ENCODE measurements around the gene RREB1. TPM values are rescaled to one million over a fixed set of nuclear protein-coding genes. Genes with fewer than 3 reads are reported as not detected.

RREB1 gene
- total RNA-seq, 1 experiment from 2014 or later = 35.8 TPM

DNA sequence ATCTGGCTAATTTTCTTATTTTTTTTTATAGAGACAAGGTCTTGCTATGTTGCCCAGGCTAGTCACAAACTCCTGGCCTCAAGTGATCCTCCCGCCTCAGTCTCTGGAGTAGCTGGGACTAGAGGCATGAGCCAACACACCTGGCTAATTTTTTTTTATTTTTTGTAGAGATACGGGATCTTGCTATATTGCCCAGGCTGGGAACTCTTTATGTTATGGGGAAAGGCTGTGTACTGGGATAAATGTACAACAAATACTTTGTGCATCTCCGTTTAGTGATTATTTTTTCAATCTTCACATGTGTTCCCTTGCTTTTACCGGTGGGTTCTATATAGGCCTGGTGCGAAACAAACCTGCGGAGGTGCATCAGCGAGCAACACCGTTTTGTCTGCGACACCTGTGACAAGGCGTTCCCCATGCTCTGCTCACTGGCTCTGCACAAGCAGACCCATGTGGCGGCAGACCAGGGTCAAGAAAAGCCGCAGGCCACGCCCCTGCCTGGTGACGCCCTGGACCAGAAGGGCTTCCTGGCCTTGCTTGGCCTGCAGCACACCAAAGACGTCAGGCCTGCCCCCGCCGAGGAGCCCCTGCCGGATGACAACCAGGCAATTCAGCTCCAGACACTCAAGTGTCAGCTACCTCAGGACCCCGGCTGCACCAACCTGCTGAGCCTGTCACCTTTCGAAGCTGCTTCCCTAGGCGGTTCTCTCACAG, 121.1 kb downstream of the RREB1 start:
- H3K14ac ChIP-seq (ENCODE audit: insufficient read depth, low read length) = no peak overlapping the region
- H3K4me3 Mint-ChIP-seq = no peak overlapping the region
- no peak overlapping the region for H2BK5ac ChIP-seq (ENCODE audit: insufficient read length, low read length)
- no peak overlapping the region for H2AK5ac ChIP-seq (ENCODE audit: insufficient read length, low read length)
- H3K23me2 ChIP-seq (ENCODE audit: insufficient read length, low read depth, low read length, poor library complexity, severe bottlenecking) = no peaks in the 10 kb centered on the region
- no peak overlapping the region for H3K56ac ChIP-seq (ENCODE audit: insufficient read length, low read depth, low read length)
- H3K4ac ChIP-seq (ENCODE audit: low read depth, low read length) = no peak overlapping the region
- H3K4me1 Mint-ChIP-seq = peaks cover 15% of the 10 kb centered on the region in 2 experiments
- H3K9me3 ChIP-seq (ENCODE audit: control insufficient read depth, low read depth, low read length) = no peaks in the 10 kb centered on the region
- H2BK20ac ChIP-seq (ENCODE audit: low read depth, low read length, poor library complexity, severe bottlenecking) = no peak overlapping the region
- H3K4me2 ChIP-seq (ENCODE audit: insufficient read depth, insufficient read length, low read length) = no peak overlapping the region
- no peak for DNase-seq
- H3K18ac ChIP-seq (ENCODE audit: insufficient read length, low read depth, low read length) = no peak overlapping the region
- no peak overlapping the region; a peak in 1 of 7 replicates for H3K27ac Mint-ChIP-seq
- H3T11ph ChIP-seq (ENCODE audit: low read length) = no peak overlapping the region
- no peaks in the 10 kb centered on the region for H3K27me3 ChIP-seq (ENCODE audit: insufficient read depth, low read length)
- no peaks in the 10 kb centered on the region for H4K20me1 ChIP-seq (ENCODE audit: control insufficient read depth, insufficient read depth, insufficient read length)
- H3K4me1 ChIP-seq (ENCODE audit: insufficient read depth, low read length) = peaks cover 6% of the 10 kb centered on the region; the same call in 1 of the 2 replicates
- no peaks in the 10 kb centered on the region for H3K9me3 Mint-ChIP-seq
- H3K79me1 ChIP-seq (ENCODE audit: insufficient read depth, low read depth, low read length, poor library complexity, severe bottlenecking) = no peaks in the 10 kb centered on the region
- H3K9ac ChIP-seq (ENCODE audit: extremely low read depth, insufficient read length, low read length) = no peak overlapping the region
- H4K8ac ChIP-seq (replicated peaks; ENCODE audit: insufficient read length, low read depth, low read length) = no peak overlapping the region
- H2BK12ac ChIP-seq (ENCODE audit: insufficient read length, low read depth, low read length) = no peak overlapping the region
- no CpG with 5 or more reads among the region's 21 CpGs for WGBS (ENCODE audit: extremely low coverage, insufficient read length, low lambda C conversion rate)
- H4K91ac ChIP-seq (ENCODE audit: insufficient read length, low read depth, low read length) = no peak overlapping the region
- H4K5ac ChIP-seq (ENCODE audit: insufficient read length, low read depth, low read length) = no peak overlapping the region
- H3K27ac ChIP-seq (ENCODE audit: insufficient read length, low read depth, low read length) = no peak overlapping the region
- TF ChIP-seq, protein P1, sequence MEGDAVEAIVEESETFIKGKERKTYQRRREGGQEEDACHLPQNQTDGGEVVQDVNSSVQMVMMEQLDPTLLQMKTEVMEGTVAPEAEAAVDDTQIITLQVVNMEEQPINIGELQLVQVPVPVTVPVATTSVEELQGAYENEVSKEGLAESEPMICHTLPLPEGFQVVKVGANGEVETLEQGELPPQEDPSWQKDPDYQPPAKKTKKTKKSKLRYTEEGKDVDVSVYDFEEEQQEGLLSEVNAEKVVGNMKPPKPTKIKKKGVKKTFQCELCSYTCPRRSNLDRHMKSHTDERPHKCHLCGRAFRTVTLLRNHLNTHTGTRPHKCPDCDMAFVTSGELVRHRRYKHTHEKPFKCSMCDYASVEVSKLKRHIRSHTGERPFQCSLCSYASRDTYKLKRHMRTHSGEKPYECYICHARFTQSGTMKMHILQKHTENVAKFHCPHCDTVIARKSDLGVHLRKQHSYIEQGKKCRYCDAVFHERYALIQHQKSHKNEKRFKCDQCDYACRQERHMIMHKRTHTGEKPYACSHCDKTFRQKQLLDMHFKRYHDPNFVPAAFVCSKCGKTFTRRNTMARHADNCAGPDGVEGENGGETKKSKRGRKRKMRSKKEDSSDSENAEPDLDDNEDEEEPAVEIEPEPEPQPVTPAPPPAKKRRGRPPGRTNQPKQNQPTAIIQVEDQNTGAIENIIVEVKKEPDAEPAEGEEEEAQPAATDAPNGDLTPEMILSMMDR (conservative IDR thresholded peaks at IDR 0.05) = no peak
- H3K23ac ChIP-seq (ENCODE audit: insufficient read length, low read depth, low read length) = no peak overlapping the region
- peaks cover 16 to 58% (median 46%) of the 10 kb centered on the region in 3 experiments for H3K36me3 Mint-ChIP-seq (ENCODE audit: insufficient read depth in 1 of 3, low read depth in 3 of 3)
- no peak overlapping the region for H2BK15ac ChIP-seq (ENCODE audit: low read depth, low read length)
- H2AFZ ChIP-seq (ENCODE audit: low read length) = no peak overlapping the region
- H3K27me3 Mint-ChIP-seq (ENCODE audit: low read depth) = no peaks in the 10 kb centered on the region
- H2BK120ac ChIP-seq (ENCODE audit: low read depth, low read length, poor library complexity, severe bottlenecking) = no peak overlapping the region
- no peaks in the 10 kb centered on the region for H3K79me2 ChIP-seq (ENCODE audit: insufficient read depth, low read length)

Measured in H9 (cell line).